Mucosa of rectum (tissue), 2 donors: ENCODE results near the gene MYO5A.

Source experiments
- H3K27ac ChIP-seq, 2 donors: one replicate each; pipeline ENCODE4 v1.7.0; 2013; ENCODE audit warnings: inconsistent platforms in 2 of 2, low read depth in 2 of 2, low read length in 2 of 2
- H3K27me3 ChIP-seq, 2 donors: one replicate each; pipeline ENCODE4 v1.7.0; 2013; ENCODE audit warnings: low read length in 2 of 2; ENCODE audit not compliant: control insufficient read depth in 2 of 2, insufficient read depth in 2 of 2
- H3K36me3 ChIP-seq, 2 donors: one replicate each; pipeline ENCODE4 v1.7.0; 2013; ENCODE audit warnings: low read length in 2 of 2; ENCODE audit not compliant: control insufficient read depth in 2 of 2, insufficient read depth in 2 of 2
- H3K4me1 ChIP-seq, 2 donors: one replicate each; pipeline ENCODE4 v1.7.0; 2013; ENCODE audit warnings: low read length in 2 of 2, mild to moderate bottlenecking in 1 of 2; ENCODE audit not compliant: control insufficient read depth in 2 of 2, insufficient read depth in 2 of 2
- H3K4me3 ChIP-seq, 2 donors: one replicate each; pipeline ENCODE4 v1.7.0; 2013; ENCODE audit warnings: low read length in 2 of 2
- H3K9ac ChIP-seq, 2 donors: one replicate each; pipeline ENCODE4 v1.7.0; 2013; ENCODE audit warnings: low read length in 2 of 2, low read depth in 1 of 2, mild to moderate bottlenecking in 1 of 2
- H3K9me3 ChIP-seq, 2 donors: one replicate each; pipeline ENCODE4 v1.7.0; 2013; ENCODE audit warnings: low read length in 2 of 2; ENCODE audit not compliant: control insufficient read depth in 2 of 2
- donor health status: healthy.
- donor health status: Normal muscosa, but diverticular disease.

MYO5A gene

DNA sequence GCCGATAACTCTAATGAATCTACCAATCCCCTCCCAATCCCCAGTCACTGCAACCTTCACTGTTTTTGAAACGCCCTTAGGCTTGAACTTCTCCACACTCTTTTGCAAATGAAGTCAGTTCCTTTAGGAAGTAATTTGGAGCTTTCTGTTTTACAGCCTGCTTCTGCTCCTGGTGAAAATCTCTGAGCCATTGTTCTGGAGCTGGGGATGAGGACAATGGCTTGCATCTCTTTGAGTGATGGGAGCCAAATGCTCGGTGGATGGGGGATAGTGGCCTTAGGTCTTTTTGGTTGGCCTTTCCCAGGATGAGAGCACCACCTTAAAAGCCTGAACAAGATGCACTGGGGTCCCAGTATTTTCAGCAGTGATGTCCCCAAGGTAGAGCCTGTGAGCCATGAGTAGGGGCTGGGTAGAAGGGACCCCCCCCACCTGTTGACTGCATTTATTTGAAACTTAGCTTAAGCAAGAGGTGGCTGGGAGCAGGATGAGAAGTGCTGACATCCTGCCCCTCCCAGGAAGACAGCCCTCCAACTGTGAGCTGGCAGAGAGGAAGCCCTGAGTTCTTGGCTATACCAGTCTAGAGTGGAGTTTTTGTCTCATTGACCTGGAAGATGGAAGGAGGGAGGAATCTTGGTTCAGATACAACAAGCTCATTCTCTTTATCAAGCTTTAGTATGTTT is 225.4 kb downstream of the MYO5A start:
- Histone ChIP-seq H3K9me3 (no peaks in the 10 kb centered on the region), H3K36me3 (no peaks in the 10 kb centered on the region), H3K4me3 (no peak overlapping the region), H3K4me1 (no peaks in the 10 kb centered on the region), H3K27me3 (no peaks in the 10 kb centered on the region), H3K9ac (no peak overlapping the region), H3K27ac (no peak overlapping the region)

DNA sequence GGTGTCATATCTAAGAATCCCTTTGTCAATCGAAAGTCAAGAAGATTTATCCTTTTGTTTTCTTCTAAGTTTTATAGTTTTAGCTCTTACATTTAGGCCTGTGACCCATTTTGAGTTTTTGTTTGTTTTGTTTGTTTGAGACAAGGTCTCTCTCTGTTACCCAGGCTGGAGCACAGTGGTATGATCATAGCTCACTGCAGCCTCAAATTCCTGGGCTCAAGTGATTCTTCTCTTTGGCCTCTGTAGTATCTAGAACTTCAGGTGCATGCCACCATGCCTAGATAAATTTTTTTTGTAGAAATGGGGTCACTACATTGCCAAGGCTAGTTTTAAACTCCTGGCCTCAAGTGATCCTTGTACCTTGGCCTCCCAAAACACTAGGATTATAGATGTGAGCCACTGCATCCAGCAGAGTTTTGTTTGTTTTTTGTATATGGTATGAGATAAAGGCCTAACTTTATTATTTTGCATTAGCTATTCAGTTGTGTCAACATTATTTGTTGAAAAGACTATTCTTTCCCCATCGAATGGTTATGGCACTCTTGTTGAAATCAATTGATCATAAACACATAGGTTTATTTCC is 227.3 kb downstream of the MYO5A start:
- Histone ChIP-seq H3K9ac (no peak overlapping the region), H3K9me3 (no peaks in the 10 kb centered on the region), H3K27ac (no peak overlapping the region), H3K27me3 (no peaks in the 10 kb centered on the region), H3K4me3 (no peak overlapping the region), H3K4me1 (no peaks in the 10 kb centered on the region), H3K36me3 (no peaks in the 10 kb centered on the region)

DNA sequence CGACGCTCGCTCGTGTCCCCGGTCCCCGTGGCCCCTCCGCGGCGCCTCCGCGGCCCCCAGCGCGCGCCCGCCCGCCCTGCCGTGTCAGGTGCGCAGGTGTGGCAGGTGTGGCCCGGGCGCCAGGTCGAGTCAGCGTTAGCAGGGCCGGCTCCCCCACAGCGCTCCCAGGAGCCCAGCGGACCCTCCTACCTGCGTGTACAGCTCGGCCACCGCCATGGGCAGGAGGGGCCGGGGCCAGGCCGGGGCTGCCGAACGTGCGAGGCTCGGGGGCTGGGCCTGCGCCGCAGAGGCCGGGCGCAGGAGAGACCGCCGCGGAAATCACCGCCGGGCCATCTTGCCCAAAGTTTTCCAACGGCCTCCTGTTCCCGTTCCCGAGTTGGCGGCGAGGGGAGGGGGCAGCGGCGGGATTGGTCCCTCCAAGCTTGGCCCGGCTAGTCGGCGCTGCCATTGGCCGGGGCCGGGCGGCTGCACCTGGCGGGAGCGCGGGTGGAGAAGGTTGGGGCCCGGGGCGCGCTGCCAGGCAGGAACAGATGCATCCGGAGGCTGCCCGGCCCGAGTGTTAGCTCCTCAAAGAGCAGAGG is 233.2 kb downstream of the MYO5A start, which contains the start of gene MYO5C:
TSS of gene MYO5C (minus strand) at position 384 of the 581 bp plus-strand sequence. CDS start at position 216, 168 bp downstream.
- peaks cover 15 to 21% of the 10 kb centered on the region in 2 donors for H3K4me1 ChIP-seq
- peak within 1 kb of the TSS; percentile 70 to 78 for H3K27ac ChIP-seq
- H3K9ac ChIP-seq = peak within 1 kb of the TSS; percentile 77 to 85
- no peaks in the 10 kb centered on the region for H3K9me3 ChIP-seq
- no peaks in the 10 kb centered on the region for H3K36me3 ChIP-seq
- H3K4me3 ChIP-seq = peak within 1 kb of the TSS; percentile 74 to 79
- H3K27me3 ChIP-seq = no peaks in the 10 kb centered on the region

DNA sequence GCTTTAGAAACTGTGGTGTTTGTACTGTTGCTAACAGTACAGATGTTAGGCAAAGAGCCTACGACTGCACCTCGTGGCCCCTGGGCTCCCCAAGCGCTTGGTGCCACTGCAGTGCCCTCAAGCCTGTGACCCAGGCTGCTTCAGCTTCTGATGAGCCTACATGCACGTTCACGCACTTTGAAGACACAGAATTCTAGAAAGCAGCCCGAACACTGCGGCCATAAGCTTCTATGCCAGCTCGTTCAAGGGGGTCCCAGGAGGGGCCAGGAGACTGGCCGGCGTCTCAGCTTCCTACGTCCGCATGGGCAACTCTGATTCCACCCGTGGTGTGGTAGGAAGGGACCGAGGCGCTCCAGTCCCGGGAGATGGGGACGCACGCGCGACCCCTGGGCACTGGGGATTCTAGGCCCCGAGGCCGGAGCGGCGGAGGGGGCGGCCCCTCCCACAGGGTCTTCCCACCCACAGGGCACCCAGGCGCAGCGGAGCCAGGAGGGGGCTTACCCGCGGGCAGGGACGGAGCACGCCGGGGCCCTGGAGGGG is 233.7 kb downstream of the MYO5A start:
- no peaks in the 10 kb centered on the region for H3K36me3 ChIP-seq
- H3K4me3 ChIP-seq = peak overlapping the region; percentile 74 to 79
- H3K9ac ChIP-seq = peak overlapping the region; percentile 77 to 85
- H3K27me3 ChIP-seq = no peaks in the 10 kb centered on the region
- peak overlapping the region; percentile 70 to 78 for H3K27ac ChIP-seq
- H3K9me3 ChIP-seq = no peaks in the 10 kb centered on the region
- H3K4me1 ChIP-seq = peaks cover 16 to 24% of the 10 kb centered on the region in 2 donors

DNA sequence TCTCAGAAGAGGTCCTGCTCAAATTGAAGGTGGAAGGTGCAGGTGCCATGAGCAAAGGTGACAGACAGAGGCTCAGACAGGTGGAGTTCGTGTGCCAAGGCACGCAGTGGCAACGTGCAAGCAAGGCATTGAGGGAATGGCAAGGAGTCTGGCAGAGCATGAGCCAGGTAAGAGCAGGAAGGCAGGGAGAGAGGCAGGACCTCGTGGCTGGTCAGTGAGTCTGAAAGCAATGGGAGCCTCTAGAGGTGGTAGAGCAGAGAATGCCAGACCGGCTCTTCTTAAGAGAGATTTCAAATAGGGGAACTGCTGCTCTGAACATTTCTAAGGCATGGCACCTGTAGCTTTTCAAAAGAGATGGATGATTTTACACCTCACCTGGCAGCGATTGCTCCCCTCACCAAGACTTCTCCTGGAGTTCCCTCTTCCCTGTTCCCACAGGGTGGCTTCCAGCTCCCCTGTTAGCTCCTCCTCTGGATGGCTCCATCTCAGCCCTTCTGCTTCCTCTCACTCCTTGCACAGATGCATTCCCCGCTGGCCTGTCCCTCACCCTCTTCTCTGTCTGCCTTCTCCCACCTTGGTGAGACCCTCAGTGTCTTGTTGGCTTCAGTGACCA is 235.8 kb downstream of the MYO5A start:
- Histone ChIP-seq H3K9ac (peak overlapping the region in 1 of 2 donors; percentile 23), H3K36me3 (no peaks in the 10 kb centered on the region), H3K27ac (peak overlapping the region in 1 of 2 donors; percentile 19), H3K4me3 (no peak overlapping the region), H3K4me1 (peaks cover 31 to 42% of the 10 kb centered on the region in 2 donors), H3K9me3 (no peaks in the 10 kb centered on the region), H3K27me3 (no peaks in the 10 kb centered on the region)

DNA sequence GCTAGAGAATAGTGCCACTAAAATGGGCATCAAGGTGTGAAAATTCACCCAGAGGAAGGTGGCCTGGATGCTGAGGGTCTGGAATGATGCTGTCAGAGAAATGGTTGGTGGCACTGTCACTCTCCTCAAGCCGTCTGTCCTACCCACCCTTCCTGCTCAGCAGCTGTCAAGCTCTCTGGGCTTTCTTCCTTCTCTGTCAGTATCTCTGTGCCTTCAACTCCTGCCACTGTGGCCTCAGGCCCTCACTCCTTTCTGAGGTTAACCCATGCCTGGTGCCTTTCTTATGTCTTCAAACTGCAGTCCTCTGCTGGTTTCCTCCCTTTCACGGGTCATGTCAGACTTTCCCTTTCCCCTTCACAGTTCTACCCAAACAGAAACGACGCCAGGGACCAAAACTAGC is 237.5 kb downstream of the MYO5A start:
- no peaks in the 10 kb centered on the region for H3K27me3 ChIP-seq
- no peaks in the 10 kb centered on the region for H3K36me3 ChIP-seq
- no peak overlapping the region for H3K4me3 ChIP-seq
- H3K9me3 ChIP-seq = no peaks in the 10 kb centered on the region
- no peak overlapping the region for H3K27ac ChIP-seq
- H3K4me1 ChIP-seq = peaks cover 39 to 53% of the 10 kb centered on the region in 2 donors
- H3K9ac ChIP-seq = no peak overlapping the region

DNA sequence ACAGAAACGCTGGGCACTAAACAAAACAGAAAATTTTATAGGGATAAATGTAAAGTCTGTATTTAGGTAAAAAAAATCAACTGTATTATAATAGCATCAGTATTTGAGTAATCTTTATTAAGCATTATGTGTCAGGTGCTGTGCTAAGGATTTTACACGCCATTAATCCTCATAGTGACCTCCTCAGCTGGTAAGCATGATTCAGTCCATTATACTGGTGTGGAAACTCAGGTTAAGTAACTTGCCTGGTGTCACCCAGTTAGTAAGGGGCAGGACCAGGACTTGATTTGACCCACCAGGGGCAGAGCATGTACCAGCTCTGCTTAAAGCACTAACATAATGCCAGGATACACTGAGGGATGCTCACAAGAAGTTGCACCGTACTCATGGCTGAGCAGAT is 237.9 kb downstream of the MYO5A start:
- Histone ChIP-seq H3K27ac (no peak overlapping the region), H3K4me1 (peaks cover 39 to 53% of the 10 kb centered on the region in 2 donors), H3K36me3 (no peaks in the 10 kb centered on the region), H3K9ac (no peak overlapping the region), H3K9me3 (no peaks in the 10 kb centered on the region), H3K27me3 (no peaks in the 10 kb centered on the region), H3K4me3 (no peak overlapping the region)

DNA sequence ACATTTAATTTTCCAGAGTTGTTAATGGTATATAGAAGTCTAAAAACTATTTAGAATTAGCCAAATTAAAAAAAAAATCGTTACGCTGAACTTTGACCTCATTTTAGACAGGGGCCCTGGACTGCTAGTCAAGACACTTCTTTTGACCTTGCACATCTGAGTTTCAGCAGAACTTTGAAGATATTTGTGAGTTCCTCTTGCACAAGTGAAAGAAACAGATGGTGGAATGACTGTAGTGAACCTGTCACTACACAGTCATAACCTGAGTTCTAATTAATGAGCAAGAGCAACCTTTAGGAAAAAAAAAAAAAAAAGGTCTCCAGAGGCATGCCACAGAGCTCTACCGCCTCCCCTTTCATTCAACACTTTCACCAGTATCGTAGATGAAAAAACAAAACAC is 238.4 kb downstream of the MYO5A start:
- Histone ChIP-seq H3K27me3 (no peaks in the 10 kb centered on the region), H3K4me3 (no peak overlapping the region), H3K9me3 (no peaks in the 10 kb centered on the region), H3K36me3 (no peaks in the 10 kb centered on the region), H3K9ac (no peak overlapping the region), H3K27ac (peak overlapping the region in 1 of 2 donors; percentile 92), H3K4me1 (peaks cover 39 to 53% of the 10 kb centered on the region in 2 donors)

DNA sequence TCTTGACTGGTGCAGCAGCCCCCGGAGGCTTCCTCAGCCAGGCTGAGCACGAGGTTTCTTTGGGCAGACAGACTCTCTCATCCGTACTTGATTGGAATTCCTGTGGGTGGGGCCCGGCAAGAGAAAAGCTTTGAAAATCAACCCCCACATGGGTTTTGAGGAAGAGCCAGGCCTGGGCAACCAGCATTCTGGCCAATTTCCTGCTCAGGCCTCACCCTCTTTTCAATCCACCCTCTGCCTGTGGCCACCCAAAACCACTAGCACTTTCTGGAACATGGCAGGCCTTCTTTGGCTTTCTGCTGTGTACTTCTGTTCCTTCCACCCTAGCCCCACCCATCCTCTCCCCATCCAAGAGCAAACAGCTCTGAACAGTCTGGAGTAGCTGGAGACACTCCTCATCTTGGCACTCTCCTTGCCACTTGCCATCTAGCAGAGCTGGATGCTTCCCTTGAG is 239.0 kb downstream of the MYO5A start:
- no peaks in the 10 kb centered on the region for H3K9me3 ChIP-seq
- no peaks in the 10 kb centered on the region for H3K27me3 ChIP-seq
- H3K4me1 ChIP-seq = peaks cover 36 to 47% of the 10 kb centered on the region in 2 donors
- H3K9ac ChIP-seq = no peak overlapping the region
- peak overlapping the region; percentile 92 for H3K27ac ChIP-seq
- H3K4me3 ChIP-seq = peak overlapping the region; percentile 19 to 37
- H3K36me3 ChIP-seq = no peaks in the 10 kb centered on the region

DNA sequence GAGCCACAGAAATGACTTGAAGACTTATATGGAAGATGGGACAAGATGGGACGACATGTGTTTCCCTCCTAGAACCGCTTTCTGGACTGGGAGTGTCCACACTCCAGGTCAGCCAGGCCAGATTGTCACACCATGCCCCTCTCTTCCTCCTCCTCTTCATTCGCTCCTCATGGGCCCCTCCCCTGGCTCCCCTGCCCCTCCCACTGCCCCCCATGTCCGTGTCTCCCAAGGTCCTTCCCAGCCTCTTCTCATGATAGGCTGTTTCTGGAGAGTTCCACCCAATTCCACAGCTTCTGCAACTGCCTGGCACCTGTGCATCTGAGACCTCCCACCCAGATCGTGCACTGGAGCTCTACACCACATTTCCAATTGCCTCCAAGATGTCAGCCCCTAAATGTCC is 239.7 kb downstream of the MYO5A start:
- H3K9me3 ChIP-seq = no peaks in the 10 kb centered on the region
- peak overlapping the region; percentile 12 to 48 for H3K4me3 ChIP-seq
- H3K36me3 ChIP-seq = no peaks in the 10 kb centered on the region
- no peaks in the 10 kb centered on the region for H3K27me3 ChIP-seq
- H3K27ac ChIP-seq = peak overlapping the region; percentile 92
- peak overlapping the region; percentile 43 to 56 for H3K9ac ChIP-seq
- H3K4me1 ChIP-seq = peaks cover 34 to 46% of the 10 kb centered on the region in 2 donors
